OCI-LY7 (cell line): ENCODE measurements around the gene MALRD1. TPM values are rescaled to one million over a fixed set of nuclear protein-coding genes. Genes with fewer than 3 reads are reported as not detected.

ENCODE experiments used
- BruUV-seq: library from RNA; stranded (reverse); fragments of 400-500 nt; replicated peaks from 2 replicates; lab custom pipeline; 2021; lab: Mats Ljungman, UMichigan
- CTCF ChIA-PET: fragments of 300-600 bp; sonication (Branson Sonifier 250); formaldehyde crosslinking; loops from one replicate; lab custom pipeline; 2022; ENCODE audit warnings: antibody characterized with exemption; ENCODE audit not compliant: unreplicated experiment; lab: Charles Lee
- POLR2A ChIA-PET: fragments of 300-600 bp; sonication (Branson Sonifier 250); formaldehyde crosslinking; loops from one replicate; lab custom pipeline; 2022; ENCODE audit warnings: antibody characterized with exemption; lab: Charles Lee
- DNase-seq: peaks from one replicate; pipeline ENCODE4 v3.0.0-alpha.2; 2015; ENCODE audit warnings: low spot score
- H2AFZ ChIP-seq: fragments of 200-600 bp; sonication (generic), shearing (Covaris generic); 2 replicates; pipeline ENCODE4 v1.6.1; 2014; ENCODE audit warnings: mild to moderate bottlenecking, antibody characterized with exemption, low read length, moderate library complexity
- H3K27ac ChIP-seq: fragments of 200-600 bp; sonication (generic); 2 replicates; pipeline ENCODE4 v1.5.1; 2014; ENCODE audit warnings: mixed run types, low read depth, mild to moderate bottlenecking, moderate library complexity, low read length, inconsistent platforms; ENCODE audit not compliant: poor library complexity, severe bottlenecking
- H3K36me3 ChIP-seq: fragments of 200-600 bp; sonication (generic); 2 replicates; pipeline ENCODE4 v1.6.1; 2014; ENCODE audit warnings: mild to moderate bottlenecking, antibody characterized with exemption, low read length, moderate library complexity, mixed read lengths; ENCODE audit not compliant: insufficient read depth
- H3K4me1 ChIP-seq: fragments of 200-600 bp; sonication (generic); 2 replicates; pipeline ENCODE4 v1.5.1; 2014; ENCODE audit warnings: mild to moderate bottlenecking, low read length; ENCODE audit not compliant: insufficient read depth, poor library complexity, severe bottlenecking
- H3K4me2 ChIP-seq: fragments of 200-600 bp; sonication (generic); 2 replicates; pipeline ENCODE4 v1.6.1; 2014; ENCODE audit warnings: mild to moderate bottlenecking, low read length
- H3K4me3 ChIP-seq: fragments of 200-600 bp; sonication (generic); 2 replicates; pipeline ENCODE4 v1.5.1; 2014; ENCODE audit warnings: mild to moderate bottlenecking, low read depth, low read length; ENCODE audit not compliant: poor library complexity, severe bottlenecking
- H3K79me2 ChIP-seq: fragments of 200-600 bp; sonication (generic); 2 replicates; pipeline ENCODE4 v1.6.1; 2016; ENCODE audit warnings: low read depth, mild to moderate bottlenecking, low read length, moderate library complexity, mixed read lengths; ENCODE audit not compliant: insufficient read depth
- H3K9me2 ChIP-seq: fragments of 200-600 bp; sonication (generic); 2 replicates; pipeline ENCODE4 v1.6.1; 2016; ENCODE audit warnings: mild to moderate bottlenecking, low read length, mixed read lengths; ENCODE audit not compliant: insufficient read depth
- H3K9me3 ChIP-seq: fragments of 200-600 bp; sonication (generic); 2 replicates; pipeline ENCODE4 v1.6.1; 2014; ENCODE audit warnings: mild to moderate bottlenecking, mixed run types, low read length, mixed read lengths
- H4K20me1 ChIP-seq: fragments of 200-600 bp; sonication (generic); 2 replicates; pipeline ENCODE4 v1.6.1; 2014; ENCODE audit warnings: mild to moderate bottlenecking, antibody characterized with exemption, low read length, moderate library complexity, mixed read lengths; ENCODE audit not compliant: insufficient read depth
- EZH2phosphoT487 ChIP-seq: fragments of 200-600 bp; sonication (generic); IDR thresholded peaks from 2 replicates; pipeline ENCODE4 v1.6.1; 2018; ENCODE audit warnings: low read depth, borderline replicate concordance, mild to moderate bottlenecking, mixed run types, antibody characterized with exemption, low read length, moderate library complexity, mixed read lengths
- intact Hi-C: fragments of 100-400 bp; cut with micrococcal nuclease; formaldehyde crosslinking; loops from one replicate; pipeline ENCODE4 v1.10.0; 2022; ENCODE audit not compliant: unreplicated experiment
- total RNA-seq, 2 experiments: library from RNA; depleted of rRNA in 1 of 2; stranded (reverse); fragments of >200 nt in 1 of 2; shearing (Covaris generic) in 1 of 2; gene quantifications; 2 replicates each; pipeline ENCODE4 v1.2.3, GENCODE V29; 2014 to 2022
- TF ChIP-seq, protein P1 (sequence below): fragments of 200-600 bp; sonication (generic); conservative IDR thresholded peaks from 2 replicates; pipeline ENCODE4 v1.5.1; 2014; ENCODE audit warnings: mild to moderate bottlenecking, antibody characterized with exemption, low read length, moderate library complexity, mixed read lengths

Gene MALRD1
- total RNA-seq, 2 experiments from 2014 or later = not detected

DNA sequence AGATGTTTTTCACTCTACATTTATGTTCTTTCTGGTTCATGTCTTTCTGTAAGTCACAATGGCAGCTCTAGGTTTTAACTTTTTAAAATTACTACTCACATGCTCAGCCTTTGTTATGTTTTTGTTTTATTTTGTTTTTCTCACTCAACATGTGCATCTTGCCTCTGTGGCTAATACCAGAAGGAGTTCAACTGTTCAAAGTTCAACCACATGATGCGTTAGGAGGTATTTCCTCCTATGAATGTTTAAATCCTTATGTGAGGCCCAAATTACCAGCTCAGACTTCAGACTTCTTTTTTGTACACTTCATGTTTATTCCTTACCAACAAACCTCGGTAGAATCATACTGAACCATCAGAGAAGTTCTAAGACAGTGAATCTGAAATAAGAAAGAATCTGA lies 151.6 kb downstream of the MALRD1 start:
- Histone ChIP-seq H3K27ac (no peak overlapping the region), H4K20me1 (no peaks in the 10 kb centered on the region), H3K9me2 (no peaks in the 10 kb centered on the region), H3K4me1 (no peaks in the 10 kb centered on the region), H3K36me3 (no peaks in the 10 kb centered on the region), H3K9me3 (no peaks in the 10 kb centered on the region), H3K4me2 (no peak overlapping the region), H3K79me2 (no peaks in the 10 kb centered on the region), H3K4me3 (no peak overlapping the region), H2AFZ (no peak overlapping the region)
- ChIA-PET POLR2A (interaction anchor here (0.6 to 0.7 kb wide), 2 partner anchors 20 kb away, joined by 3 to 4 read pairs; no protein-coding TSS in a partner anchor), CTCF (no interaction called here)
- no peak for TF ChIP-seq EZH2phosphoT487
- TF ChIP-seq, protein P1, sequence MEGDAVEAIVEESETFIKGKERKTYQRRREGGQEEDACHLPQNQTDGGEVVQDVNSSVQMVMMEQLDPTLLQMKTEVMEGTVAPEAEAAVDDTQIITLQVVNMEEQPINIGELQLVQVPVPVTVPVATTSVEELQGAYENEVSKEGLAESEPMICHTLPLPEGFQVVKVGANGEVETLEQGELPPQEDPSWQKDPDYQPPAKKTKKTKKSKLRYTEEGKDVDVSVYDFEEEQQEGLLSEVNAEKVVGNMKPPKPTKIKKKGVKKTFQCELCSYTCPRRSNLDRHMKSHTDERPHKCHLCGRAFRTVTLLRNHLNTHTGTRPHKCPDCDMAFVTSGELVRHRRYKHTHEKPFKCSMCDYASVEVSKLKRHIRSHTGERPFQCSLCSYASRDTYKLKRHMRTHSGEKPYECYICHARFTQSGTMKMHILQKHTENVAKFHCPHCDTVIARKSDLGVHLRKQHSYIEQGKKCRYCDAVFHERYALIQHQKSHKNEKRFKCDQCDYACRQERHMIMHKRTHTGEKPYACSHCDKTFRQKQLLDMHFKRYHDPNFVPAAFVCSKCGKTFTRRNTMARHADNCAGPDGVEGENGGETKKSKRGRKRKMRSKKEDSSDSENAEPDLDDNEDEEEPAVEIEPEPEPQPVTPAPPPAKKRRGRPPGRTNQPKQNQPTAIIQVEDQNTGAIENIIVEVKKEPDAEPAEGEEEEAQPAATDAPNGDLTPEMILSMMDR = no peak
- BruUV-seq = no TSS peak
- DNase-seq = no peak
- intact Hi-C loops = no loop called here

DNA sequence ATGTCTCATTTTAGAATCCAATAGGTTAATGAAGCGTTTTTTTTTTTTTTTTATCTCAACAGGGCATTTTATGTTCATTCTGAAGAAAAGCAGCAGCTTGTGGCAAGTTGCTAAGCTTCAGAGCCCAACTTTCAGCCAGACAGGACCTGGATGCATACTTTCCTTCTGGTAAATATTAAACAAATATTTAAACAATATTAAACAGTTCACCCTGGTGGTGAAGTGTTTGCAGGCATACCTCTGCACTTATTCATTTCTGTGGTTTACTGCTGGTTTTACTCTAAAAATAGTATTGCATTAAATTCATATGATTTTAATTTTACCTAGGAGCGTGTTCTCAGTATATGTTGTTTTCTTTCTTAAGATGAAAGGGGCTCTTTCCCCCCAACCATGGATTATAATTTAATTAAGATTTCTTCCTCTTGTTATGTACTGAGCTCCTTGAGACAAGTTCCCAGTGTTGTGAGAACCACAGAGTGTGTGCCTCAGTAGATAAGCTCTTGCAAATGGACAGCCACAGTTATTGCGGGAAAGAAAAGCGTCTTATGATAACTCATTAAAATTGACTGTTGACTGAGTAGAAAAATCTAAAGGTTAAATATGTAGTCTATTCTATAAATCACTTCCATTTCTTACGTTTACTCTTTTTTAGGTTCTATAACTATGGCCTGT lies 155.8 kb downstream of the MALRD1 start:
- Histone ChIP-seq H3K27ac (no peak overlapping the region), H3K9me3 (no peaks in the 10 kb centered on the region), H2AFZ (no peak overlapping the region), H3K4me2 (no peak overlapping the region), H3K79me2 (no peaks in the 10 kb centered on the region), H4K20me1 (no peaks in the 10 kb centered on the region), H3K4me3 (no peak overlapping the region), H3K36me3 (no peaks in the 10 kb centered on the region), H3K4me1 (no peaks in the 10 kb centered on the region), H3K9me2 (no peaks in the 10 kb centered on the region)
- TF ChIP-seq, protein P1 = no peak
- no peak for TF ChIP-seq EZH2phosphoT487
- ChIA-PET CTCF (no interaction called here), POLR2A (interaction anchor here (0.6 to 1.4 kb wide), 3 partner anchors 9 to 57 kb away, joined by 3 read pairs; no protein-coding TSS in a partner anchor)
- intact Hi-C loops = no loop called here
- BruUV-seq = no TSS peak
- DNase-seq = no peak

DNA sequence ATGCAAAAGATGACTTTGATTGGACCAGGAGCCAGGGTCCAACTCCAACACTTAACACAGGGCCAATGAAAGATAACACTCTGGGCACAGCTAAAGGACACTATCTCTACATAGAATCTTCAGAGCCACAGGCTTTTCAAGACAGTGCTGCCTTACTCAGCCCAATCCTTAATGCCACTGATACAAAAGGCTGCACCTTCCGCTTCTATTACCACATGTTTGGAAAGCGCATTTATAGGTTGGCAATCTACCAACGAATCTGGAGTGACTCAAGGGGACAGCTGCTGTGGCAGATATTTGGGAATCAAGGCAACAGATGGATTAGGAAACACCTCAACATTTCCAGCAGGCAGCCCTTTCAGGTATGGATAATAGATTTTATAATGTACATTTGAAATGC lies 160.7 kb downstream of the MALRD1 start:
- TF ChIP-seq, protein P1 = no peak
- no peak for TF ChIP-seq EZH2phosphoT487
- Histone ChIP-seq H3K4me2 (no peak overlapping the region), H2AFZ (no peak overlapping the region), H3K36me3 (no peaks in the 10 kb centered on the region), H3K9me2 (no peaks in the 10 kb centered on the region), H3K79me2 (no peaks in the 10 kb centered on the region), H3K9me3 (no peaks in the 10 kb centered on the region), H4K20me1 (no peaks in the 10 kb centered on the region), H3K4me3 (no peak overlapping the region), H3K4me1 (no peaks in the 10 kb centered on the region), H3K27ac (no peak overlapping the region)
- BruUV-seq = no TSS peak
- POLR2A ChIA-PET = no interaction called here
- DNase-seq = no peak
- intact Hi-C loops = no loop called here
- CTCF ChIA-PET = no interaction called here
